ENCODE data around the gene CFAP100. TPM values are rescaled to one million over a fixed set of nuclear protein-coding genes. Genes with fewer than 3 reads are reported as not detected.

The CFAP100 gene
- total RNA-seq, 2 experiments from 2014 or later, result not detected

DNA sequence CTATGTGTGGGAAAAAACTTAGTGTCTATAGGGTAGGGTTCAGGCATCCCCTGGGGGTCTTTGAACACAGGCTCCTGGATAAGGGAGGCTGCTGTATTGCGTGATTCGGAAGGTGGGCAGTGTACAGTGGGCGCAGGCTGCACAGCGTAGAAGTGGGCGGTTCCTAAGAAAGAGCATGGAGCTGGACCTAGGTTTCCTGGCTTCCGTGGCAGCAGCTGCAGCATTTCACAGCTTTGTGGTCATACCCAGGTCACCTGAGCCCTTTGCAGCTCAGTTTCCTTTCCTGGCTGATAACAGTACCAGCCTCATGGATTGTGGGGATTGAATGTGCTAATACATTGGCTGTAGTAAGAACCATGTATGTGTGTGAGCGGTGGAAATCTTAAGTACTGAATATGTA is 22.2 kb downstream of the CFAP100 start:
- H3K4me3 Mint-ChIP-seq, result no peak overlapping the region
- DNase-seq, result no peak
- H3K9me3 Mint-ChIP-seq, result no peaks in the 10 kb centered on the region
- ChIA-PET POLR2A (no interaction called here), CTCF (no interaction called here)
- no peaks in the 10 kb centered on the region for H3K36me3 Mint-ChIP-seq
- no peaks in the 10 kb centered on the region for H3K4me1 Mint-ChIP-seq (ENCODE audit: low read depth)
- peaks cover 21% of the 10 kb centered on the region for H3K27me3 Mint-ChIP-seq
- intact Hi-C loops (cut with micrococcal nuclease), result no loop called here
- no peak overlapping the region for H3K27ac Mint-ChIP-seq

DNA sequence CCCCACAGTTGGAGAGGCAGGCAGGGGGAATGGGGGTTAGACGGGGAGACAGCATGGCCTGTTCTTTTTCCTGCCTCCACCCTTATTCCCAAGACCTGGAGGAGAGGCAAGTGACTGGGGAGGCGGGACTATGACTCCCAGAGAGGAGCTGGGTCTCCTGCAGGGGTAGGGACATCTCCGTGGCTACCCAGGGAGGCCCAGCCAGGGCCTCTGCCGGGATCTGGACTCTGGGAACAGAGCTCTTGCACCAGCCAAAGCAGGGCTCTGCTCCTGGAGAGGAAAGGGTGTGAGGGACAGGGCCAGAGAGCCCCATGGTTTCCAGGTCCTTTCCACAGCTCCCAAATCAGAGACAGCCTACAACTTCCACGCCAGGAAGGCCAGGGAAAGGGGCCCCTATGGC is 22.8 kb downstream of the CFAP100 start:
- Mint-ChIP-seq H3K9me3 (no peaks in the 10 kb centered on the region), H3K27me3 (peaks cover 18% of the 10 kb centered on the region), H3K4me1 (ENCODE audit: low read depth) (no peaks in the 10 kb centered on the region), H3K4me3 (no peak overlapping the region), H3K36me3 (no peaks in the 10 kb centered on the region), H3K27ac (no peak overlapping the region)
- intact Hi-C loops (cut with micrococcal nuclease), result no loop called here
- ChIA-PET CTCF (no interaction called here), POLR2A (no interaction called here)
- no peak for DNase-seq

DNA sequence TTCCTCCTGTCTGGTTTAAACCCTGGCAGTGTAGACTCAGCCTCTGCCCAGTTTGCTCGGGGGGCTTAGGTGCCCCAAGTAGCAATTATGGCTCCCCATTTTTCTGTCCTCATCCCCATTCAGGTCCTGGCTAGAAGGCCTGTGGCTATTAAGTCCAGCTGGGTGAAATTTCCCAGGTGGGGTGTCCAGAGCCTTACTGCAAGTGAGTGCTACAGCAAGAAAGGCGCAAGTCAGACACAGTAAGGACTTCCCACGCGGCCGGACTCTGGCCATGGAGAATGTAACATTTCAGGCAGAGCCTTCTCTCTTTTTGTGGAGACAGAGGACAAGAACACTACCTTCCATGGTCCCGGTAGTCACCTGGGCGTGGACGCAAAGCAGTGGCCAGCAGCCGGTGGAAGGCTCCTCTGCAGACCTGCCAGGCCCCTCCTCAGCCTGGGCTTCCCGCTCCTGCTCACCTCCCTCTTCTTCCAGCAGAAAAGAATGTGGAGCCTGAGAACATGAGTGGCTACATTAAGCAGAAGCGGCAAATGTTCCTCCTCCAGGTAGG is 23.3 kb downstream of the CFAP100 start:
- no peak overlapping the region for H3K4me3 Mint-ChIP-seq
- no peak overlapping the region for H3K27ac Mint-ChIP-seq
- no peak for DNase-seq
- CTCF ChIA-PET, result no interaction called here
- H3K27me3 Mint-ChIP-seq, result peaks cover 14% of the 10 kb centered on the region
- H3K36me3 Mint-ChIP-seq, result no peaks in the 10 kb centered on the region
- H3K4me1 Mint-ChIP-seq (ENCODE audit: low read depth), result no peaks in the 10 kb centered on the region
- POLR2A ChIA-PET, result no interaction called here
- H3K9me3 Mint-ChIP-seq, result no peaks in the 10 kb centered on the region
- intact Hi-C loops (cut with micrococcal nuclease), result no loop called here

DNA sequence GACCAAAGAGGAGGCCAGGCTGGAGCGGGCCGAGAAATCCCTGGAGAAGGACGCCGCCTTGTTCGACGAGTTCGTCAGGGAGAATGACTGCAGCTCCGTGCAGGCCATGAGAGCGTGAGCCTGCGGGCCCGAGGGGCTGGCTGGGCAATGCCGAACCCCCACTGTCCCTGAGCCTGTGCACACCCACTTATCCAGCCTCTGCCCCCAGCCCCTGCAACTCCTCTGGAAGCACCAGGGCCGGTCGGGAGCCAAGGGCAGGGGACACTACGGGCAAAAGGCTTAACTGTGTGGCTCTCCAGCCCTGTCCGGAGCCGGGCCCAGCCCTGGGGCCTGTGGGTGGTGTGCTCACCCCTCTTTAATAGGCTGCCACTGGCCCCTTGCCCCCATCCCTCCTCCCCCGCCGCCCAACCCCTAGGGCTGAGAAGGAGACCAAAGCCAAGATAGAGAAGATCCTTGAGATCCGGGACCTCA is 24.0 kb downstream of the CFAP100 start:
- H3K4me1 Mint-ChIP-seq (ENCODE audit: low read depth), result no peaks in the 10 kb centered on the region
- H3K36me3 Mint-ChIP-seq, result no peaks in the 10 kb centered on the region
- CTCF ChIA-PET, result no interaction called here
- H3K9me3 Mint-ChIP-seq, result no peaks in the 10 kb centered on the region
- no peak overlapping the region for H3K4me3 Mint-ChIP-seq
- H3K27ac Mint-ChIP-seq, result no peak overlapping the region
- intact Hi-C loops (cut with micrococcal nuclease), result no loop called here
- POLR2A ChIA-PET, result no interaction called here
- no peak for DNase-seq
- H3K27me3 Mint-ChIP-seq, result peaks cover 14% of the 10 kb centered on the region

DNA sequence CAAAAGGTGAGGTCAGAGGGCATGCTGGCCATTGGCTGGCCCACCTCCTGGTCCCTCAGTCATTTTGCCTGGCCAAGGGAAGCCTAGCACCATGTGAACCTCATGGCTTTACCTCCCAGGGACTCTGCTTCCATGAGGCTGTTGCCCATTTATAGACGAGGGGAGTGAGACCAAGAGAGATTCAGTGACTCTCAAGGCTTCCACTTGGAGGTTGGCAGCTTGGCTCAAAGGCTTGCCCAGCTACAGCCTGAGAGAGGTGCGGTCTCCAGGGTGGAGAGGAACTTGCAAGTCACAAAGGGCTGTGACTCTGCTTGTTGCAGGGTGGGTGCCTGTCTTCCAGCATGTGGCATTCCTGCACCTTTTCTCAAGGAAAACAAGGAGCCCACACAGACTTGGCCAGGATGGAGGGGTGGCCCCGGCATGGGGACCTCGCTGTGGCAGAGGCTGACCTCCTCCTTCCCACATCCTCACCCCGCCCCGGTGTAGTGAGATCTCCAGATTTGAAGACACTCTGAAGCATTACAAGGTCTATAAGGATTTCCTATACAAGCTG is 24.5 kb downstream of the CFAP100 start:
- no peak for DNase-seq
- ChIA-PET POLR2A (no interaction called here), CTCF (no interaction called here)

DNA sequence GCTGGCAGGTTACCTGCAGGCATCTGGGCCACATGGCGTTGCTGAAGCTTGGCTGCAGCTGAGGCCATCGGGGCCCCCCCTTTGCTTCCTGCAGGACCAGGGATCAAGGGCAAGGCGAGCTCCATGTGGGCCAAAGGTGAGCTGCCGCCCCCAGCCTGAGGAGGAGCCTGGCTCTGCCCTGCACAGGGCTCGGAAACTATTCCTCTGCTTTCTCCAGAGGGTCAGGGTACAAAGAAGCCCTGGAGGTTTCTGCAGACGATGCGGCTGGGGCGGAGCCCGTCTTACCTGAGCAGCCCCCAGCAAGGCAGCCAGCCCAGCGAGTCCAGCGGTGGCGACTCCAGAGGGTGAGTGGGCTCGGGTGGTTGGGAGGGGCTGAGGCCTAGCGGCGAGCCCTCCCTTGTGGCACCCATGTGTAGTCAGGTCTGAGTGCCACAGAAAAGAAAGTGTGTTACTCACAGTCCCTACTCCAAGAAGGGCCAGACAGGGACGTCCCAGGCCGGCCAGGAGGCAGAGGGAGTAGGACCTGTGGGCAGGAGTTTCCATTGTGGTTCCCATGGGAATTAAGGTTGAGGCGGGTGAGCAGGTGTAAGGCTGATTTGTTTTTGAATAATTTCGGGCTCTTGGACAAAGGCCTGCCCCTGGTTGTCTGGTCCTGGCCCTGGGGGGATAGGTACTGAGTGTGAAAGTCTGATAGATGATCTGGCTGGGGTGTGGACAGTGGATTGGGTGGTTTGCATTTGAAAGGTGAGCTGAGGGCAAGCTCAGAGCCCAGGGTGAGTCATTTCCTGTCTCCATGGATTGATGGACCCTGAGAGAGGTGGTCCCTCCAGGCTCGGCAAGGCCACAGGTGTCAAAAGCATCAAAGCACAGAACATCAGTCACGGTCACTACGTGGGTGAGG is 25.4 kb downstream of the CFAP100 start:
- no peaks in the 10 kb centered on the region for H3K36me3 Mint-ChIP-seq
- peaks cover 4% of the 10 kb centered on the region for H3K27me3 Mint-ChIP-seq
- DNase-seq, result no peak
- H3K9me3 Mint-ChIP-seq, result no peaks in the 10 kb centered on the region
- intact Hi-C loops (cut with micrococcal nuclease), result no loop called here
- CTCF ChIA-PET, result no interaction called here
- POLR2A ChIA-PET, result no interaction called here
- no peaks in the 10 kb centered on the region for H3K4me1 Mint-ChIP-seq (ENCODE audit: low read depth)
- no peak overlapping the region for H3K27ac Mint-ChIP-seq
- H3K4me3 Mint-ChIP-seq, result no peak overlapping the region

More for the DNA sequence above, 24.5 kb downstream of the CFAP100 start:
- intact Hi-C loops (cut with micrococcal nuclease), result no loop called here
- Mint-ChIP-seq H3K4me3 (no peak overlapping the region), H3K27me3 (peaks cover 12% of the 10 kb centered on the region), H3K36me3 (no peaks in the 10 kb centered on the region), H3K9me3 (no peaks in the 10 kb centered on the region), H3K27ac (no peak overlapping the region), H3K4me1 (ENCODE audit: low read depth) (no peaks in the 10 kb centered on the region)

DNA sequence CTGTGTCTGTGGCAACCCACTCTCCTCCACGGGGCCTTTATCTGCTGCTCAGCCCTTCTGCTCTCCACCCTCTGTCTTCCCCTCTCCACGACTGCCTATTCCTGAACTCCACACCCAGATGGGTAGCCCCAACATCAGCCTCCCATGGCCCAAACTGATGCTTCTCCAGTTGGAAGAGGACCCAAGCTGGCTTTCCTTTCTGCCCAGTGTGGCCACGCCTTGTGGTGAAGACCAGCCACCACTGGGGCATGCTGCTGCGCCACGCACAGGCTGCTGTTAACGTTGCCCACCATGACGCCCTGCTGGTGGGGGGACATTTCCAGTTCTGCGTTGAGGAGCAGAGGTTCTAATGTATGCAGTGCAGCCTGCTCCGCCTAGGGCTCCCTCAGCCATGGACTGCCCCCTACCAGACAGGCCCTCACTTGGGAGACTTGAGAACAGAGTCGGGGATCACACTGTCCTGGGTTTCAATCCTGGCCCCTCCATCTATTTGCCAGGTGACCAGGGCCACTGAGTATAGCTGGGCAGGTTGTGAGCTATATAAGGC is 26.9 kb downstream of the CFAP100 start:
- Mint-ChIP-seq H3K27me3 (no peaks in the 10 kb centered on the region), H3K27ac (no peak overlapping the region), H3K36me3 (peaks cover 8% of the 10 kb centered on the region), H3K4me3 (no peak overlapping the region), H3K4me1 (ENCODE audit: low read depth) (no peaks in the 10 kb centered on the region), H3K9me3 (peaks cover 8% of the 10 kb centered on the region)
- ChIA-PET POLR2A (no interaction called here), CTCF (no interaction called here)
- intact Hi-C loops (cut with micrococcal nuclease), result no loop called here
- DNase-seq, result no peak

DNA sequence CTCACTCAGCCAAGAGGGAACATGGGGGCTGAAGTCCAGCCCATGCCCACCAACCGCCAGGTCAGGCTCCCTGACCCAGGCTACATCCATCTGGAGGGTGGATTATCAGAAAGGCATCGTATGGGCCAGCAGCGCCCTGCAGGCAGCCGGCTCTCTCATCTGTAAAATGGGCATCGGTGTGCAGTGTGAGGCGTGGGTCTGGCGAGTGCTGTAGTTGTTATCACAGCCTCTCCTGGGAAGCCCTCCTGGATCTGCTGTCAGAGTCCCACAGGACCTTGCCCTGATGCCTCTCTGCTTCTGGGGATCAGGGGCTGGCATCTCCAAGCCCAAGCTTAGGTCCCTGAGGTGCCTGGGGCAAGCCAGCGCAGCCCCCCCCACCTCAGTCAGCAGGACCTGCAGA is 27.4 kb downstream of the CFAP100 start:
- ChIA-PET CTCF (no interaction called here), POLR2A (no interaction called here)
- peaks cover 13% of the 10 kb centered on the region for H3K9me3 Mint-ChIP-seq
- H3K4me1 Mint-ChIP-seq (ENCODE audit: low read depth), result no peaks in the 10 kb centered on the region
- intact Hi-C loops (cut with micrococcal nuclease), result no loop called here
- H3K27me3 Mint-ChIP-seq, result no peaks in the 10 kb centered on the region
- H3K27ac Mint-ChIP-seq, result no peak overlapping the region
- no peak for DNase-seq
- no peak overlapping the region for H3K4me3 Mint-ChIP-seq
- H3K36me3 Mint-ChIP-seq, result peaks cover 8% of the 10 kb centered on the region

DNA sequence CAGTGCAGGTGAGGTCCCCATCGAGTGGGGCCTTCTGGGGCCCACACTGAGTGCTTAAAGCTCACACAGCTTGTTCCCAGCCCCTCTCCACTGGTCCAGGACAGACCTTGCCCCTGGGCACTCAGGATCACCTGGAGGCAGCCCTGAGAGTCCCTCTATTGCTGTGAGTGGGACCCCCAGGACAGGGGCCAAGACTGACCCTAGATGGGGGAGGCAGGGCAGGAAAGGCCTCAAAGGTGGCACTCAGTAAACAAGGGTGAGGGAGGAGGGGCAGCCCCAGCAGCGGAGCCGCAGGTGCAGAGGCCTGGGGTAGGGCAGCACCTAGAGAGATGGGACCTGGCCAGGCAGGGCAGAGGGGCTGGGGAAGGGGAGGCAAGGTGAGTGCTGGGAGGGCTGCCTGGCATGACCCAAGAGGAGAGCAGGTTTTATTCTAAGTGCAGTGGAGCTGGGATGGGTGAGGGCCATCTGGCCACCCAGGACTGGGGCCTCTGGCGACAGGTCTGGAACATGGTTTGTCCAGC is 27.9 kb downstream of the CFAP100 start:
- H3K9me3 Mint-ChIP-seq, result peaks cover 14% of the 10 kb centered on the region
- CTCF ChIA-PET, result no interaction called here
- no peak for DNase-seq
- H3K4me1 Mint-ChIP-seq (ENCODE audit: low read depth), result no peaks in the 10 kb centered on the region
- H3K27ac Mint-ChIP-seq, result no peak overlapping the region
- H3K27me3 Mint-ChIP-seq, result no peaks in the 10 kb centered on the region
- intact Hi-C loops (cut with micrococcal nuclease), result no loop called here
- H3K4me3 Mint-ChIP-seq, result no peak overlapping the region
- POLR2A ChIA-PET, result no interaction called here
- peaks cover 11% of the 10 kb centered on the region for H3K36me3 Mint-ChIP-seq

DNA sequence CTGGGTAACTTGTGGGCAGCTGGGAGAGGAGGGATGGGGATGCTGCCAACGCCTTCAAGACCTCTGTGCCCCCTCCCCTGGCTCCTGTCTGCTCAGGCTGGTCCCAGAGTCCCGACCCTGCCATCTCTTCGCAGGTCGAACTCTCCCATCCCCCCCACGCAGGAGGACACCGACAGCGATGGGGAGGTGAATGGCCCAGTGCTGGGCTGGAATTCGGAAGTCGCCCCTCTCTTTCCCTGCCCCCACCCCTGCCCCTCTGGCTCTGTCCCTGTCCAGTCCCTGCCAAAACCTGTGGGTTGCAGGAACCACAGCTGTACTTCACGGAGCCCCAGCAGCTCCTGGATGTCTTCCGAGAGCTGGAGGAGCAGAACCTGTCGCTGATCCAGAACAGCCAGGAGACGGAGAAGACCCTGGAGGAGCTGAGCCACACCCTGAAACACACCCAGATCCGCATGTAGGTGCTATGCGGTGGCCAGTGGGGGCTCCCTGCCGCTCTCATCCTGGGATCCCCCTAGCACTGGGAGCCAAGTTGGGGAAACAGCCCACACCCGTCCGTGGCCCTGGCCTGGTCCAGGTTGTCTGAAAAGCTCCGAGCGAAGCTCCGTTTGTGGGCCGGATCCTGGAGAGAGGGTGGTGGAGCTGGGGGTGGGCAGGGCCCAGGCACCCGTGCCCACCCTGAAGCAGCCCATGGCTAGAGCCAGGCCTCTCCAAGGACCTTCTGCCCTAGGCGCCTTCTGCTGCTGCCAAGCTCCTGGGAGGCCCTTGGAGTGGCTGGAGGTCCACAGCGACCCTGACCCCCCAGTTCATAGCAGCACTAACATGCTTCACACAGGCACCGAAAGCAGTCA is 28.7 kb downstream of the CFAP100 start:
- intact Hi-C loops (cut with micrococcal nuclease), result no loop called here
- H3K36me3 Mint-ChIP-seq, result peaks cover 13% of the 10 kb centered on the region
- no peak for DNase-seq
- no peaks in the 10 kb centered on the region for H3K4me1 Mint-ChIP-seq (ENCODE audit: low read depth)
- ChIA-PET POLR2A (no interaction called here), CTCF (no interaction called here)
- no peak overlapping the region for H3K27ac Mint-ChIP-seq
- no peaks in the 10 kb centered on the region for H3K27me3 Mint-ChIP-seq
- peaks cover 14% of the 10 kb centered on the region for H3K9me3 Mint-ChIP-seq
- no peak overlapping the region for H3K4me3 Mint-ChIP-seq

DNA sequence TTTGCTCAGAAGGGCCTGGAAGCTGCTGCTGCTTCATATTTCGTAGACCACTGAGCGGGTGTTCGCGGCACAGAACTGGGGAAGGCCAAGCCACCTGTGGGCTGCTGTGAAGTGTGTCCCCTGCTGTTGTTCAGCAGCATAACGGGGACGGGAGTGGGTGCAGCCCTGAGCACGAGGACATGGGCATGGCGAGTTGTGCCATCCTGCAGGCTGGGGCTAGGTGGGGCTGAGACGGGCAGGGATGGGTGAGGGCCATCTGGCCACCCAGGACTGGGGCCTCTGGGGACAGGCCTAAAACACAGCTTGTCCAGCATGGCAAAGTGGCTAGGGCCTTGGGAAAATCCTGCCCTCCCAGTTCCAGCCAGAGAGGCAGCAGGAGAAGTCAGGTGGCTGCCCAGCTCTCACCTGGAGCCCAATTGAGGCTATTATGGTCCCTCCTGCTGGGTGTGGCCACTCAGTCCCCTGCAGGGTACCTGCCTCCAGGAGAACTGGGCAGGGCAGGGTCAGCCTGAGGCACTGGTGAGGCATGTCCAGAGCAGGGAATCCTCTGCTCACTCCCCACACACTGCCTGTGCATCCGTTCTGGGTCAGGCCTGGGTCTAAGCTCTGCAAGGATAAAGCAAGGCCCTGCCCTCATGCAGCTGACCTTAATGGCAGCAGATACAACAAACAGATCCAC is 29.5 kb downstream of the CFAP100 start:
- intact Hi-C loops (cut with micrococcal nuclease), result no loop called here
- ChIA-PET POLR2A (no interaction called here), CTCF (no interaction called here)
- Mint-ChIP-seq H3K9me3 (peaks cover 14% of the 10 kb centered on the region), H3K27ac (no peak overlapping the region), H3K36me3 (peaks cover 13% of the 10 kb centered on the region), H3K4me3 (no peak overlapping the region), H3K27me3 (no peaks in the 10 kb centered on the region), H3K4me1 (ENCODE audit: low read depth) (no peaks in the 10 kb centered on the region)
- DNase-seq, result no peak

DNA sequence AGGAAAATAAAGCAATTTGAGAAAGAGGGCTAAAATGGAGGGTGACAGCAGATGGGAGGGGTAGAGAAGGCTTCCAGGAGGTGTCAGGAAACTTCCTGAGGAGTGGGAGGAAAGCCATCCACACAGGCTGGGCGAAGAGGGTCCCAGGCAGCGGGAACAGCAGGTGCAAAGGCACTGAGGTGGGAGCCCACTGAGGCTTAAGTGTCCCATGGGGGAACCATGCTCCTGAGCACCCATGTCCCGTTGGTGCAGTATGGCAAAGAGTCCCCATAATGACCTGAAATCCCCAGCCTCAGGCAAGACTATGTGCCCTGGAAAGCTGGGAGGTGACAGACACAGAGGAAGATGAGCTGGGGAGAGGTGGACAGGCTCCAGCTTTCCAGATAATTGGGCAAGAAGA is 30.0 kb downstream of the CFAP100 start:
- ChIA-PET POLR2A (no interaction called here), CTCF (no interaction called here)
- Mint-ChIP-seq H3K27me3 (no peaks in the 10 kb centered on the region), H3K4me3 (no peak overlapping the region), H3K27ac (no peak overlapping the region), H3K4me1 (ENCODE audit: low read depth) (no peaks in the 10 kb centered on the region), H3K9me3 (peaks cover 14% of the 10 kb centered on the region), H3K36me3 (peaks cover 13% of the 10 kb centered on the region)
- intact Hi-C loops (cut with micrococcal nuclease), result no loop called here
- no peak for DNase-seq

Measured in activated CD4-positive, alpha-beta memory T cell treated with anti-CD3 and anti-CD28 coated beads for 36 hours (primary cell).